Endothelial cell of umbilical vein (primary cell): Measurements from ENCODE around the gene HERPUD1. TPM values are rescaled to one million over a fixed set of nuclear protein-coding genes. Genes with fewer than 3 reads are reported as not detected.

Experiments used
- BruUV-seq: library from RNA; stranded (reverse); fragments of 400-500 nt; replicated peaks from 2 replicates; lab custom pipeline; 2021; lab: Mats Ljungman, UMichigan
- CTCF ChIA-PET: fragments of 300-600, 350-600 bp; sonication (Branson Sonifier 250); formaldehyde crosslinking; loops from one replicate; lab custom pipeline; 2021; ENCODE audit warnings: antibody characterized with exemption, inconsistent platforms; lab: Charles Lee
- POLR2A ChIA-PET: fragments of 300-600, 350-600 bp; sonication (Branson Sonifier 250); formaldehyde crosslinking; loops from one replicate; lab custom pipeline; 2021; ENCODE audit warnings: antibody characterized with exemption, inconsistent platforms; lab: Charles Lee
- DNase-seq: peaks from one replicate; pipeline ENCODE4 v3.0.0-alpha.2; 2011; ENCODE audit warnings: low read depth, low spot score
- FAIRE-seq: peaks from 2 replicates; lab custom pipeline; 2011; peaks lifted over from hg19 to GRCh38; lab: Jason Lieb, UNC
- H2AFZ ChIP-seq: 2 replicates; pipeline ENCODE4 v1.6.0; 2012; ENCODE audit warnings: low read depth, low read length, control low read depth, inconsistent platforms
- H3K27ac ChIP-seq: 2 replicates; pipeline ENCODE4 v1.5.1; 2011; ENCODE audit warnings: low read depth, mild to moderate bottlenecking, control low read depth, low read length, moderate library complexity; ENCODE audit not compliant: insufficient read depth
- H3K27me3 ChIP-seq, 2 experiments: 2 replicates each; pipeline versions ENCODE4 v1.6.0 to v1.6.1; 2011; ENCODE audit warnings: low read length in 2 of 2, mixed read lengths in 1 of 2; ENCODE audit not compliant: control insufficient read depth in 2 of 2, insufficient read depth in 2 of 2
- H3K36me3 ChIP-seq, 2 experiments: 2 replicates in 1 of 2; 3 replicates in 1 of 2; pipeline ENCODE4 v1.5.1; 2011; ENCODE audit warnings: low read length in 2 of 2, mild to moderate bottlenecking in 1 of 2, moderate library complexity in 1 of 2; ENCODE audit not compliant: control insufficient read depth in 2 of 2, insufficient read depth in 2 of 2; ENCODE audit errors: extremely low read depth in 1 of 2
- H3K4me1 ChIP-seq: 3 replicates; pipeline ENCODE4 v1.5.1; 2011; ENCODE audit warnings: mild to moderate bottlenecking, low read length; ENCODE audit not compliant: control insufficient read depth, insufficient read depth; ENCODE audit errors: extremely low read depth
- H3K4me2 ChIP-seq: 2 replicates; pipeline ENCODE4 v1.6.1; 2011; ENCODE audit warnings: low read length, control low read depth, mixed read lengths; ENCODE audit not compliant: insufficient read depth
- H3K4me3 ChIP-seq, 3 experiments: fragments of 200-600 bp in 1 of 3; sonication (generic), shearing (Covaris generic) in 1 of 3; replicated peaks in 1 of 3; 2 replicates each; pipeline ENCODE4 v1.5.1; 2011 to 2016; ENCODE audit warnings: control low read depth in 3 of 3, low read length in 3 of 3, mild to moderate bottlenecking in 2 of 3, inconsistent platforms in 1 of 3, low read depth in 1 of 3, moderate library complexity in 1 of 3; ENCODE audit not compliant: insufficient read depth in 1 of 3
- H3K79me2 ChIP-seq: 2 replicates; pipeline ENCODE4 v1.6.0; 2012; ENCODE audit warnings: low read length, inconsistent platforms; ENCODE audit not compliant: control insufficient read depth, insufficient read depth
- H3K9ac ChIP-seq: replicated peaks from 2 replicates; pipeline ENCODE3; 2011; ENCODE audit warnings: low read length, control low read depth; ENCODE audit not compliant: insufficient read depth; ENCODE audit errors: extremely low read depth
- H3K9me1 ChIP-seq: replicated peaks from 3 replicates; pipeline ENCODE4 v1.6.0; 2011; ENCODE audit warnings: mild to moderate bottlenecking, low read length; ENCODE audit not compliant: control insufficient read depth, insufficient read depth; ENCODE audit errors: extremely low read depth
- H3K9me3 ChIP-seq: replicated peaks from 2 replicates; pipeline ENCODE4 v1.5.1; 2012; ENCODE audit warnings: low read length, inconsistent platforms; ENCODE audit not compliant: control insufficient read depth, insufficient read depth
- H4K20me1 ChIP-seq: replicated peaks from 2 replicates; pipeline ENCODE3; 2011; ENCODE audit warnings: mild to moderate bottlenecking, low read length; ENCODE audit not compliant: control insufficient read depth, insufficient read depth; ENCODE audit errors: extremely low read depth
- EZH2 ChIP-seq: IDR thresholded peaks from 2 replicates; pipeline ENCODE4 v1.6.1; 2012; ENCODE audit warnings: borderline replicate concordance, low read depth, mild to moderate bottlenecking, moderate library complexity, low read length, inconsistent platforms; ENCODE audit not compliant: severe bottlenecking
- GATA2 ChIP-seq: IDR thresholded peaks from 2 replicates; pipeline ENCODE4 v1.7.0; 2011; ENCODE audit warnings: low read depth, mild to moderate bottlenecking, moderate library complexity, mixed read lengths, low read length; ENCODE audit not compliant: insufficient read length, insufficient read depth
- MYC ChIP-seq: IDR thresholded peaks from one replicate; pipeline ENCODE4 v1.6.1; 2011; ENCODE audit warnings: mild to moderate bottlenecking, low read depth, low read length
- POLR2A ChIP-seq: IDR thresholded peaks from 2 replicates; pipeline ENCODE4 v1.6.1; 2012; ENCODE audit warnings: low read depth, mild to moderate bottlenecking, control low read depth, low read length
- POLR2AphosphoS5 ChIP-seq: IDR thresholded peaks from 2 replicates; pipeline ENCODE4 v1.6.1; 2012; ENCODE audit warnings: low read depth, mild to moderate bottlenecking, control low read depth, low read length, moderate library complexity; ENCODE audit not compliant: insufficient read depth
- dilution Hi-C: fragments of 300-500 bp; cut with MboI; formaldehyde crosslinking; loops from one replicate; pipeline ENCODE4 v1.15.0; 2019; ENCODE audit warnings: low sequenced_read_pairs; ENCODE audit not compliant: extremely low pct_ligation_motif_present
- intact Hi-C: fragments of 100-400 bp; cut with micrococcal nuclease; formaldehyde crosslinking; loops from one replicate; pipeline ENCODE4 v1.10.0; 2022
- polyA plus RNA-seq, 4 experiments: library from polyadenylated mRNA; depleted of rRNA in 3 of 4; stranded (reverse) in 3 of 4; unstranded in 1 of 4; fragments of >200 nt; gene quantifications; 2 replicates each; pipeline versions ENCODE4 v1.2.1 to v1.2.3, GENCODE V29; 2011 to 2012; ENCODE audit warnings: missing spikeins in 1 of 4
- total RNA-seq: library from RNA; stranded (reverse); gene quantifications from 2 replicates; pipeline ENCODE4 v1.2.3, GENCODE V29; 2021

The HERPUD1 gene
- total and polyA plus RNA-seq, 2 donors (not counting 3 experiments of a cell fraction or from before 2014, with no cell fraction given), result 107 to 109 TPM

- peaks cover 8% of the 10 kb centered on the region for H4K20me1 ChIP-seq
- POLR2A ChIA-PET, result no interaction called here
Measured at GRCh38 chr16:56939801-56940200, 7.9 kb downstream of the HERPUD1 start.

GRCh38 chr16:56941092-56941491, 9.2 kb downstream of the HERPUD1 start:
- Histone ChIP-seq H3K9me1 (no peaks in the 10 kb centered on the region), H3K9ac (no peak overlapping the region), H3K79me2 (peaks cover 12% of the 10 kb centered on the region), H3K4me1 (no peaks in the 10 kb centered on the region), H3K36me3 (peaks cover 48 to 56% of the 10 kb centered on the region in 2 experiments), H3K4me3 (no peak overlapping the region), H3K27ac (no peak overlapping the region), H3K4me2 (no peak overlapping the region), H3K9me3 (no peaks in the 10 kb centered on the region), H3K27me3 (no peaks in the 10 kb centered on the region), H2AFZ (no peak overlapping the region), H4K20me1 (no peaks in the 10 kb centered on the region)
- peak; percentile 30 for TF ChIP-seq POLR2A
- no peak for TF ChIP-seq EZH2
- no peak for TF ChIP-seq POLR2AphosphoS5
- ChIA-PET POLR2A (no interaction called here), CTCF (interaction anchor here (1.9 kb wide), 1 partner anchor 148 kb away, joined by 8 read pairs; no protein-coding TSS in a partner anchor)
- dilution Hi-C loops (no loop called here), intact Hi-C loops (no loop called here)
- FAIRE-seq (no peak), DNase-seq (no peak)
- no TSS peak for BruUV-seq

More at GRCh38 chr16:56939801-56940200, 7.9 kb downstream of the HERPUD1 start:
- Histone ChIP-seq H3K79me2 (peaks cover 23% of the 10 kb centered on the region), H3K36me3 (peaks cover 51 to 53% of the 10 kb centered on the region in 2 experiments), H2AFZ (no peak overlapping the region), H3K4me3 (no peak overlapping the region), H3K27me3 (no peaks in the 10 kb centered on the region), H3K27ac (no peak overlapping the region), H3K4me2 (no peak overlapping the region), H3K9me3 (no peaks in the 10 kb centered on the region), H3K9me1 (no peaks in the 10 kb centered on the region), H3K4me1 (peaks cover 7% of the 10 kb centered on the region), H3K9ac (no peak overlapping the region)
- BruUV-seq, result no TSS peak
- no peak for FAIRE-seq
- intact Hi-C loops (no loop called here), dilution Hi-C loops (no loop called here)
- no peak for DNase-seq
- TF ChIP-seq GATA2 (no peak), EZH2 (no peak), MYC (no peak), POLR2A (no peak)
- CTCF ChIA-PET, result no interaction called here
